Measurements from ENCODE around the gene PPM1L. TPM values are rescaled to one million over a fixed set of nuclear protein-coding genes. Genes with fewer than 3 reads are reported as not detected.

PPM1L gene
- total RNA-seq, 2 donors from 2014 or later, result 23.8 to 47.4 TPM

DNA sequence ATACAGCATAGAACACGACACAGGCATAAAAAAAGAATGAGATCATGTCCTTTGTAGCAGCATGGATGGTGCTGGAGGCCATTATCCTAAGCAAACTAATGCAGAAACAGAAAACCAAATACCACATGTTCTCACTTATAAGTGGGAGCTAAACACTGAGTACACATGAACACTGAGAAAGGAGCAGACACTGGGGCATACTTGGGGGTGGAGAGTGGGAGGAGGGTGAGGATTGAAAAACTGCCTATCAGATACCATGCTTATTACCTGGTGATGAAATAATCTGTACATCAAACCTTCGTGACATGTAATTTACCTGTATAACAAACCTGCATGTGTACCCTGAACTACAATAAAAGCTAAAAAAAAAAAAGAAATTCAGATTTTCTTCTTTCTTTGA lies 100.4 kb downstream of the PPM1L start:
- no peak for DNase-seq (ENCODE audit: low spot score)
- TF ChIP-seq, protein P1, sequence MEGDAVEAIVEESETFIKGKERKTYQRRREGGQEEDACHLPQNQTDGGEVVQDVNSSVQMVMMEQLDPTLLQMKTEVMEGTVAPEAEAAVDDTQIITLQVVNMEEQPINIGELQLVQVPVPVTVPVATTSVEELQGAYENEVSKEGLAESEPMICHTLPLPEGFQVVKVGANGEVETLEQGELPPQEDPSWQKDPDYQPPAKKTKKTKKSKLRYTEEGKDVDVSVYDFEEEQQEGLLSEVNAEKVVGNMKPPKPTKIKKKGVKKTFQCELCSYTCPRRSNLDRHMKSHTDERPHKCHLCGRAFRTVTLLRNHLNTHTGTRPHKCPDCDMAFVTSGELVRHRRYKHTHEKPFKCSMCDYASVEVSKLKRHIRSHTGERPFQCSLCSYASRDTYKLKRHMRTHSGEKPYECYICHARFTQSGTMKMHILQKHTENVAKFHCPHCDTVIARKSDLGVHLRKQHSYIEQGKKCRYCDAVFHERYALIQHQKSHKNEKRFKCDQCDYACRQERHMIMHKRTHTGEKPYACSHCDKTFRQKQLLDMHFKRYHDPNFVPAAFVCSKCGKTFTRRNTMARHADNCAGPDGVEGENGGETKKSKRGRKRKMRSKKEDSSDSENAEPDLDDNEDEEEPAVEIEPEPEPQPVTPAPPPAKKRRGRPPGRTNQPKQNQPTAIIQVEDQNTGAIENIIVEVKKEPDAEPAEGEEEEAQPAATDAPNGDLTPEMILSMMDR (IDR thresholded peaks at IDR 0.05), result no peak
- no peak overlapping the region for H3K4me3 ChIP-seq
- no peaks in the 10 kb centered on the region for H3K27me3 ChIP-seq
- no peak overlapping the region for H3K27ac ChIP-seq
- no peaks in the 10 kb centered on the region for H3K4me1 ChIP-seq
- H3K9me3 ChIP-seq, result no peaks in the 10 kb centered on the region
- no peaks in the 10 kb centered on the region for H3K36me3 ChIP-seq

DNA sequence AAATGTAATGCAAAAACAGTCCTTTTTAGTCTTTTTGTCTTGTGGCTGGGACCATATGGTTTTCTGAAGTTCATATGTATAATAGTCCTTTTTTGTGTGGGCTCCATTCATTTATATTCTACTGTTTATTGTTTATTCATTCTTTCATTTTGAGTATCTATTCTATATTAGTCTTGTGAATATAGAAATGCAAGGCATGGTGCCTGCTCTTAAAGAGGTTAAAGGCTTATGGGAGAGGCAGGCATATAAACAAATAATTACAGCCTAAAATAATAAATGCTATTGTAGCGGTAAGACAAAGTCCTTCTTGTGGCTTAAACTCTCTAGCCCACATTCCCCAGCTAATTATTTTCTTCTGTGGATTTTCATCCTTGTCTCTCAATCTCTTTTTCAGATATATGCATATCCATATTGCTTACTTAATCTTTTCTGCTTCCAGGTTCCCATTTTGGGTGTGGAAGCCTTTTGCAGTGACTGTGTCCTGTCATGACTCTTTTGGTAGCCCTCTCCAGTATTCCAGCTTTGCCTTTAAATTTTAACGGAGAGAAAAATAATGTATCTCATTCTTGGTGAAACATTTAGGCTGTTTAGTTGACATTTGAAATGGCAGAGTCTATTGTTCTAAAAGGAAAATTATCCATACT lies 101.6 kb downstream of the PPM1L start:
- Histone ChIP-seq H3K27me3 (no peaks in the 10 kb centered on the region), H3K36me3 (no peaks in the 10 kb centered on the region), H3K27ac (no peak overlapping the region), H3K4me3 (no peak overlapping the region), H3K9me3 (no peaks in the 10 kb centered on the region), H3K4me1 (no peaks in the 10 kb centered on the region)
- DNase-seq (ENCODE audit: low spot score), result no peak
- TF ChIP-seq, protein P1 (IDR thresholded peaks at IDR 0.05), result no peak

DNA sequence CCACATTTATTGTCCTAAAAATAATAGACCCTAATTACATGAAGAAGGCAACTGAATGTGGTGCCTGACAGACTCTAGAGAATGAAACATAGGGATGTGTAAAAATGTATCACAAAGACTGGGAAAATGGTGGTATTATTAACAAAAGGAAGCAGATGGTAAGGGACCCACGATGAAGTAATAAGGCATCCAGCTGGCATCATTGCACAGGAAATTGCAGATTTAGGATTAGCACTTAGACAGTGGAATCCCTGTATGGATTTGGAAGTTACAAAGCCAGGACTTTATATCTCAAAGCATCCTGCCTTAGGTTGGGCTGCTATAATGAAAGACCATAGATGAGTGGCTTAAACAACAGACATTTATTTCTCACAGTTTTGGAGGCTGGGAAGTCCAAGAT lies 104.3 kb downstream of the PPM1L start:
- Histone ChIP-seq H3K27ac (no peak overlapping the region), H3K27me3 (no peaks in the 10 kb centered on the region), H3K36me3 (no peaks in the 10 kb centered on the region), H3K4me3 (no peak overlapping the region), H3K9me3 (no peaks in the 10 kb centered on the region), H3K4me1 (no peaks in the 10 kb centered on the region)
- DNase-seq (ENCODE audit: low spot score), result no peak
- TF ChIP-seq, protein P1 (IDR thresholded peaks at IDR 0.05), result no peak

GRCh38 chr3:160869825-160870224 lies 113.8 kb downstream of the PPM1L start:
- no peak for DNase-seq (ENCODE audit: low spot score)
- peak overlapping the region; percentile 2 to 35 for H3K4me3 ChIP-seq

GRCh38 chr3:160870327-160870726 lies 114.3 kb downstream of the PPM1L start:
- no peaks in the 10 kb centered on the region for H3K4me1 ChIP-seq
- TF ChIP-seq, protein P1 (IDR thresholded peaks at IDR 0.05), result no peak
- no peaks in the 10 kb centered on the region for H3K27me3 ChIP-seq
- no peak for DNase-seq (ENCODE audit: low spot score)
- H3K4me3 ChIP-seq, result peak overlapping the region; percentile 2 to 35
- no peaks in the 10 kb centered on the region for H3K9me3 ChIP-seq
- H3K27ac ChIP-seq, result peak overlapping the region; percentile 76 to 78
- H3K36me3 ChIP-seq, result no peaks in the 10 kb centered on the region

More at GRCh38 chr3:160869825-160870224, 113.8 kb downstream of the PPM1L start:
- no peaks in the 10 kb centered on the region for H3K9me3 ChIP-seq
- H3K4me1 ChIP-seq, result no peaks in the 10 kb centered on the region
- no peaks in the 10 kb centered on the region for H3K36me3 ChIP-seq
- TF ChIP-seq, protein P1 (IDR thresholded peaks at IDR 0.05), result no peak
- no peaks in the 10 kb centered on the region for H3K27me3 ChIP-seq
- H3K27ac ChIP-seq, result peak overlapping the region; percentile 76 to 78

GRCh38 chr3:160874736-160875135 lies 118.7 kb downstream of the PPM1L start:
- Histone ChIP-seq H3K4me3 (no peak overlapping the region), H3K27ac (no peak overlapping the region), H3K36me3 (no peaks in the 10 kb centered on the region), H3K9me3 (no peaks in the 10 kb centered on the region), H3K4me1 (no peaks in the 10 kb centered on the region), H3K27me3 (no peaks in the 10 kb centered on the region)
- TF ChIP-seq, protein P1 (IDR thresholded peaks at IDR 0.05), result no peak
- no peak for DNase-seq (ENCODE audit: low spot score)

Data from right atrium auricular region (tissue), 2 donors.